Upper lobe of left lung (tissue), 4 donors: Measurements from ENCODE around the gene PALMD.

ENCODE experiments used
- EP300 ChIP-seq, 4 donors: sonication (generic); formaldehyde crosslinking; IDR thresholded peaks; one replicate each; pipeline ENCODE4 v1.5.1; 2017; ENCODE audit warnings: antibody characterized with exemption in 4 of 4, control low read depth in 2 of 4
- POLR2A ChIP-seq, 4 donors: fragments of 450-650 bp; IDR thresholded peaks; one replicate each; pipeline ENCODE4 v1.5.1; 2016 to 2017; ENCODE audit warnings: antibody characterized with exemption in 4 of 4, mild to moderate bottlenecking in 2 of 4
- POLR2AphosphoS5 ChIP-seq, 2 donors: sonication (generic); formaldehyde crosslinking; IDR thresholded peaks; one replicate each; pipeline ENCODE4 v1.5.1; 2017; ENCODE audit warnings: antibody characterized with exemption in 2 of 2
- TF ChIP-seq, protein P1 (sequence below), 6 experiments: fragments of 450-650 bp in 4 of 6; fragments of 200-600 bp in 2 of 6; sonication (generic) in 2 of 6; IDR thresholded peaks; one replicate each; pipeline ENCODE4 v1.5.1; 2016 to 2019; ENCODE audit warnings: antibody characterized with exemption in 6 of 6

DNA sequence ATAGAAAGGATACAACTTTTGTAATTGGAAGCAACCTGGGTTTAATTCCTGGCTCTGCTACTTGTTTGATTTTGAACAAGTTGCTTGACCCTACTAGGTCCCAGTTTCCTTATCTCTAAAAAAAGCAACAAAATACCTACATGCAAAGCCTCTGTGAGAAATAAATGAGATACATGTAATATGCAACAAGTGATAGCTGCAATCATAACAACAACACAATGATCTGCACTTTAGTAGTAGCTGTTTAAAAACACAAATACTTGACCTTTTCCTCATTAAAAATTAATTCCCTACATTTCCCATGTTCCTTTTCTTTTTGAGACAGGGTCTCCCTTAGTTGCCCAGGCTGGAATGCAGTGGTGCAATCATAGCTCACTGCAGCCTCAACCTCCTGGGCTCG, 80.5 kb downstream of the PALMD start:
- TF ChIP-seq, protein P1, sequence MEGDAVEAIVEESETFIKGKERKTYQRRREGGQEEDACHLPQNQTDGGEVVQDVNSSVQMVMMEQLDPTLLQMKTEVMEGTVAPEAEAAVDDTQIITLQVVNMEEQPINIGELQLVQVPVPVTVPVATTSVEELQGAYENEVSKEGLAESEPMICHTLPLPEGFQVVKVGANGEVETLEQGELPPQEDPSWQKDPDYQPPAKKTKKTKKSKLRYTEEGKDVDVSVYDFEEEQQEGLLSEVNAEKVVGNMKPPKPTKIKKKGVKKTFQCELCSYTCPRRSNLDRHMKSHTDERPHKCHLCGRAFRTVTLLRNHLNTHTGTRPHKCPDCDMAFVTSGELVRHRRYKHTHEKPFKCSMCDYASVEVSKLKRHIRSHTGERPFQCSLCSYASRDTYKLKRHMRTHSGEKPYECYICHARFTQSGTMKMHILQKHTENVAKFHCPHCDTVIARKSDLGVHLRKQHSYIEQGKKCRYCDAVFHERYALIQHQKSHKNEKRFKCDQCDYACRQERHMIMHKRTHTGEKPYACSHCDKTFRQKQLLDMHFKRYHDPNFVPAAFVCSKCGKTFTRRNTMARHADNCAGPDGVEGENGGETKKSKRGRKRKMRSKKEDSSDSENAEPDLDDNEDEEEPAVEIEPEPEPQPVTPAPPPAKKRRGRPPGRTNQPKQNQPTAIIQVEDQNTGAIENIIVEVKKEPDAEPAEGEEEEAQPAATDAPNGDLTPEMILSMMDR (IDR thresholded peaks at IDR 0.05): no peak
- no peak for TF ChIP-seq POLR2A (IDR thresholded peaks at IDR 0.05)
- no peak for TF ChIP-seq EP300 (IDR thresholded peaks at IDR 0.05)
- TF ChIP-seq POLR2AphosphoS5 (IDR thresholded peaks at IDR 0.05): no peak
